ENCODE measurements around the gene FAF1.

The FAF1 gene

DNA sequence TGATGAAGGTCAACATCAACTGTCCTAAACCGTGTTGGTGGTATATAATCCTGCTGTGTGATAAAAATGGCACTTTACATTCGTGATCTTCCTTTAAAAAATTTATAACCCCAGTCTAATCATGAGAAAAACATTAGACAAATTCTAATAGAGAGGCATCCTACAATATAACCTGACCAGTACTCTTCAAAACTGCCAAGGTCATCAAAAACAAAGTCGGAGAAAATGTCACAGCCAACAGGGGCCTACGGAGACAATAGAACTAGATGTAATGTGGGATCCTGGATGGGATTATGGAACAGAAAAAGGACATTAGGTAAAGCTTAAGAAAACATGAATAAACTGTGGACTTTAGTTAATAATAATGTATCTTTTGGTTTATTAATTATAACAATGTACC is 34.9 kb upstream of the FAF1 start:
- Histone ChIP-seq H2AFZ (ENCODE audit: low read depth, low read length) (no peak overlapping the region), H3K9ac (ENCODE audit: low read length) (no peak overlapping the region), H3K36me3 (replicated peaks; ENCODE audit: low read depth, low read length) (no peaks in the 10 kb centered on the region), H3K4me3 (ENCODE audit: low read length) (no peak overlapping the region), H4K20me1 (ENCODE audit: insufficient read depth, low read length) (no peaks in the 10 kb centered on the region), H3K27me3 (ENCODE audit: low read depth, low read length) (no peaks in the 10 kb centered on the region), H3K79me2 (ENCODE audit: low read length) (no peaks in the 10 kb centered on the region), H3K27ac (ENCODE audit: low read length) (no peak overlapping the region), H3K4me1 (ENCODE audit: low read length) (peaks cover under 1% of the 10 kb centered on the region), H3K4me2 (ENCODE audit: low read length) (no peak overlapping the region), H3K9me3 (ENCODE audit: insufficient read depth, low read length) (no peaks in the 10 kb centered on the region)
- no peak for TF ChIP-seq CTCF (IDR thresholded peaks at IDR 0.05; ENCODE audit: low read depth, low read length)
- no peak for TF ChIP-seq EZH2phosphoT487 (IDR thresholded peaks at IDR 0.05; ENCODE audit: low read depth)

- Histone ChIP-seq H3K9me3 (ENCODE audit: insufficient read depth, low read length) (no peaks in the 10 kb centered on the region), H3K27me3 (ENCODE audit: low read depth, low read length) (no peaks in the 10 kb centered on the region), H3K36me3 (replicated peaks; ENCODE audit: low read depth, low read length) (no peaks in the 10 kb centered on the region), H3K27ac (ENCODE audit: low read length) (no peak overlapping the region), H3K4me1 (ENCODE audit: low read length) (no peaks in the 10 kb centered on the region), H3K79me2 (ENCODE audit: low read length) (no peaks in the 10 kb centered on the region), H3K4me3 (ENCODE audit: low read length) (no peak overlapping the region), H4K20me1 (ENCODE audit: insufficient read depth, low read length) (no peaks in the 10 kb centered on the region), H2AFZ (ENCODE audit: low read depth, low read length) (no peak overlapping the region), H3K9ac (ENCODE audit: low read length) (no peak overlapping the region), H3K4me2 (ENCODE audit: low read length) (no peak overlapping the region)
- TF ChIP-seq CTCF (IDR thresholded peaks at IDR 0.05; ENCODE audit: low read depth, low read length) (no peak), EZH2phosphoT487 (IDR thresholded peaks at IDR 0.05; ENCODE audit: low read depth) (no peak)
These were observed 33.6 kb upstream of the FAF1 start for GRCh38 chr1:50993645-50994044.

- H3K9ac ChIP-seq (ENCODE audit: low read length) = no peak overlapping the region
- H3K27me3 ChIP-seq (ENCODE audit: low read depth, low read length) = no peaks in the 10 kb centered on the region
- H3K4me3 ChIP-seq (ENCODE audit: low read length) = no peak overlapping the region
- TF ChIP-seq CTCF (IDR thresholded peaks at IDR 0.05; ENCODE audit: low read depth, low read length) (no peak), EZH2phosphoT487 (IDR thresholded peaks at IDR 0.05; ENCODE audit: low read depth) (no peak)
- no peaks in the 10 kb centered on the region for H3K9me3 ChIP-seq (ENCODE audit: insufficient read depth, low read length)
- H3K4me2 ChIP-seq (ENCODE audit: low read length) = no peak overlapping the region
- no peaks in the 10 kb centered on the region for H4K20me1 ChIP-seq (ENCODE audit: insufficient read depth, low read length)
- H3K27ac ChIP-seq (ENCODE audit: low read length) = no peak overlapping the region
- no peaks in the 10 kb centered on the region for H3K4me1 ChIP-seq (ENCODE audit: low read length)
- H3K79me2 ChIP-seq (ENCODE audit: low read length) = no peaks in the 10 kb centered on the region
- no peak overlapping the region for H2AFZ ChIP-seq (ENCODE audit: low read depth, low read length)
- H3K36me3 ChIP-seq (replicated peaks; ENCODE audit: low read depth, low read length) = no peaks in the 10 kb centered on the region
These were observed 32.7 kb upstream of the FAF1 start for GRCh38 chr1:50992532-50993318.

DNA sequence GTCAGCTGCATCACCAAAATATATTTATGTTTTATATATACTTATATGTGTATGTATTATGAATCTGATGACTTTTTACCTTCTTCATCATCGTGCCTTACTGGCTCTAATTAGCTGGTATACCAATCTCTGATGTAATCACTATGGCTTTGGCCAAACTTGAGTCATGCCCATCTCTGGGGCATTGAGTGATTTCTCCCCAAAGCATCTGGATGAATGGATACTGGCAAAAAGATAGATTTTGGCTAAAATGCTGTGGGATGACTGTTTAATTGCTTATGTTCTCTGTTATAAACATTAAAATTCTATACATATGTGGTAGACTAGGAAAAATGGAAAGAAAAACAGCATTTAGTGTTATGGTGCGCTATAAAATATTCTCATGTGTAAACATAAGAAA is 29.6 kb upstream of the FAF1 start:
- Histone ChIP-seq H3K36me3 (replicated peaks; ENCODE audit: low read depth, low read length) (no peaks in the 10 kb centered on the region), H3K79me2 (ENCODE audit: low read length) (no peaks in the 10 kb centered on the region), H3K4me3 (ENCODE audit: low read length) (no peak overlapping the region)

More for the DNA sequence above, 29.6 kb upstream of the FAF1 start:
- Histone ChIP-seq H3K4me1 (ENCODE audit: low read length) (no peaks in the 10 kb centered on the region), H3K9ac (ENCODE audit: low read length) (no peak overlapping the region), H3K27me3 (ENCODE audit: low read depth, low read length) (peaks cover 4% of the 10 kb centered on the region; the same call in 1 of the 2 replicates), H3K4me2 (ENCODE audit: low read length) (no peak overlapping the region), H4K20me1 (ENCODE audit: insufficient read depth, low read length) (no peaks in the 10 kb centered on the region), H3K27ac (ENCODE audit: low read length) (no peak overlapping the region), H2AFZ (ENCODE audit: low read depth, low read length) (no peak overlapping the region), H3K9me3 (ENCODE audit: insufficient read depth, low read length) (no peaks in the 10 kb centered on the region)
- TF ChIP-seq EZH2phosphoT487 (IDR thresholded peaks at IDR 0.05; ENCODE audit: low read depth) (no peak), CTCF (IDR thresholded peaks at IDR 0.05; ENCODE audit: low read depth, low read length) (no peak)

All from OCI-LY3 (cell line).